ENCODE data around the gene IQSEC1.

IQSEC1 gene

DNA sequence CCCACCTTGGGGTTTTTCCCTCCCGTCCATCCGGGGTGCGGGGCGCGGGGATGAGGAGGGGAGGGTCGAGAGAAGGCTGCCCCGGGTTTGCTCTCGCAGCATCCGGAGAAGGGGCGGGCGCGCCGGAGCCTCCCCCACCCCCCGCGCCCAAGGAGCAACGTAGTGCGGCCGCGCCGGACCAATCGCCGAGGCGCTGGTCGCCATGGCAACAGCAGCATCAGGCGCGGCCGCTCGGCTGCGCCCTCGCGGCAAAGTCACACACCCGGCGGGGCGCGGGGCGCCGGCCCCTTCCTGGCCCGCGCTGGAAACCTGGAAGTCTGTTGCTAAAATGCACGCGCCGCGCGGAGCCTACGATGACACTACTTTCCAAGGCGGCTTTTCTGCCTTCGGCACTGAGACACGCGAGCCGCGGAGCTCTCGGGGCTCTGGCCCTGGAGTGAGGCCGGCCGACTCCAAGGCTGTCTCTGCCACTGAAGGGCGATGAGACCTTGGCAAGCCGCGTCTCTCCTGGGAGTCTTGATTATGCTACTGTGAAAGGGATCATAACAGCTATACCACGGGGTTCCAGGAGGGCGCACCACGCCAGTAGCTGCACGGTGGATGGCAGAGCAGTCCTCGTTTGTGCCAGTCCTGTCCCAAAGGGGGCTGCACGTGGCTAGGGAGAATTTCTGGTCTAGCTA lies at the start of gene IQSEC1:
IQSEC1 (minus strand) TSS at position 104 of the 680 bp plus-strand sequence. CDS start 415 bp downstream, outside the sequence.
- peak; percentile 11 for DNase-seq

DNA sequence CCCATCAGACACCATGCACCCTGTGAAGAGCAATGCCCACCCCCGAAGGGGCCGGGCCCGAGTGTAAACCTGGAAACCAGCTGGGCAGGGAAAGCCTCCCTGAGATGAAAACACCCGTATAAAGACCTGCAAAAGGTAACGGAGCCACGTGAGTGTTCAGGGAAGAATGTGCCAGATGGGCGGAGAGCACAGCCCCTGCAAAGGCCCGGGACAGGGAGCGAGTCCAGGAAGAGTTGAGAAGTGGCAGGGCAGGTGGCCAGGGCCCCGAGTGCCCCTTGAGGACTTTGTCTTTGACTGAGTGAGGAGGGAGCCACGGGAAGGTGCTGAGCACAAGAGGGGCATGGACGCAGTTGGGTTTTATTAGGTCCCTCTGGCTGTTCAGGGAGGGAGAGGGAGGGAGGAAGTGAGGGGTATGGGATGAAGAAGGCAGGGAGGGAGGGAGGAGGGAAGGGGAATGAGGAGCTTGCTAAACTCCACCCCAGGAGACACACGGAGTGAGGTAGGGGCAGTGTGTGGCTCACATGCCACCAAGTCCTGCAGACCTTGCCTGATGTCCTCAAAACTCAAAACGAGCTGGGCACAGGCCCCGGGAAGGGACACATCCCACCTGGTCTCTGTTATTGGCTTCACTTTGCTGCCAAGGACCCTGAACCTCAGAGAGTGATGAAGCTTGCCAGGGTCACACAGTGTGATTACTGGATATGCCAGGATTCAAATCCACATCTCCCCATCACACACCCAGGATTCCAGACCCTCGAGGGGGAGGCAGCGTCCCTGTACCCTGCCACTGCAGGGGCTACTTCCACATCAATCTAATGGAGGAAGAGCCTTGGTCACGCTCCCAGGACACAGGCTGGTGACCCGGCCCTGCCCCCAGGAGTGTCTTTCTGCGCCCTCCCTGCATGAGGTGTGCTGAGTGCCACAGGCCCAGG lies 49.1 kb upstream of the IQSEC1 start:
- peak; percentile 12 for DNase-seq

DNA sequence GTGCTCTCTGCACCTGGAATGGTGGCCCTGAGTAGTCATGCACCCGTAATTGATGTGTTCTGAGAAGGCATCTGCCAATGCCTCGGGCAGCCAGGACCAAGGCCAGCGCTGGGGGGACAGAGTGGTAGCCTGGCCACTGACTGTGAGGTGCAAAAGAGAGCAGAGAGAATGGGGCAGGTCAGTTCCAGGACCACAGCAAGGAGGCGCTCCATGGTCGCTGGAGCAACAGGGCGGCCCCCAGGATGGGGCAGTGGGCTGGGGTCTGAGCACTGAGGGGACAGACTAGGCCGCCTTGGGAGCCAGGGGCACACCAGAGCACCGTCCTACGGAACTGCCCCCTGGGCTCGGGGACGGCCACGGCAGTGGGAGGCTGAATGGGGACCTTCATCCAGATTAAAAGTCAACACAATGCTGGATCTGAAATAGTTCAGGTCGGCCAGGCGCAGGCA lies 48.3 kb upstream of the IQSEC1 start:
- no peak for DNase-seq

DNA sequence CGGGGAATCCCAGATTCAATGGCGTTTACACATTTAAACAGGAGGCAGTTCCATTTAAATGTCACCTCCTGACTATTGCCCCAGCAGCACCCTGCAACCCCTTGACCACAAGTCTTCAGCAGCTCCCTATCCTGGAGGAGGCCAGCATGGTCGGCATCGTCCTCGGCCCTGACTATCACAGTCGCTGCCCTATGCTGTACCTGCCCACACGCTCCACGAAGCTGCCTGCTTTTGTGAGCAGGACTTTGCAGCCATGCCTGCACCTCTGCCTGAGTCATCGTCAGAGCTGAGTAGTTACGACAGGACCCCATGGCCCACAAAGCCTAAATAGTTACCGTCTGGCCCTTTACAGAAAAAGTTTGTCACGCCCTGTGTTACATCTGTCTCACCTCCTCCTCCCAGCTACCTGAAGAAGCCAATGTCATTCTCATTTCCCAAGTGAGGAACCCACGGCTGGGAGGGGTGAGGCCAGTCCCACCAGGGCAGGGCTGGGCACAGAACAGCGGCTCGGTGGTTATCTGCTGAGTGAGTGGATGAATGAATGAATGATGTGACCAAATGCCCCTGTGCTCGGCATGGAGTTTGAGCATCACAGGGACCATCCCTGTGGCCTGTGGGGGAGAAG lies 47.8 kb upstream of the IQSEC1 start:
- no peak for DNase-seq

DNA sequence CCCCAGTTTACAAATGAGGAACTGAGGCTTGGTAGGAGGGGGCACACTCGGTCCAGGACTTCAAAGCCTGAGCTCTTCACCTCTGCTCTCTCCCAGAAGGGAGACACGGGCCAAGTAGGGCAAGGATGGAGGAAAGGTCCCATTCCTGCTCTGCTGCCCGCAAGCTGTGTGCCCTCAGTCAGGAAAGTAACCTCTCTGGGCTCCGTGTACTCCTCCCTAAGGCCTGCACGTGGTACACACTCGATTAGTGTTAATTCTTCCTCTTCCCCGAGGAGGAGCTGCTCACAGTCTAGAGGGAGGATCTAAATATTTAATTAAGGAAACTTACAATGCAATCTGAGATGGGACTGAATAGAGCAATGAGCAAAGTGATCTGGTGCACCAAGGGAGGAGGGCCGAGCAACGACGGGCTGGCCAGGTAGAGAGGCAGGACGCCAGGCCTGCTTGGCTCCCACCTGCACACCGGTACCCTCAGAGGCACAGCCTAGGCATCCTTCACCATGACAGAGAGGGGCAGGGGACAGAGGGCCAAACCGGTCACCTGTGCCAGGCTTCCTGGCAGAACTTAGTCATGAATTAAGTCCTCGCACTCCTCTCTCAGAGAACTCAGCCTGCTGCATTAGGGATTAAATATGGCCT lies 47.2 kb upstream of the IQSEC1 start:
- DNase-seq: no peak

DNA sequence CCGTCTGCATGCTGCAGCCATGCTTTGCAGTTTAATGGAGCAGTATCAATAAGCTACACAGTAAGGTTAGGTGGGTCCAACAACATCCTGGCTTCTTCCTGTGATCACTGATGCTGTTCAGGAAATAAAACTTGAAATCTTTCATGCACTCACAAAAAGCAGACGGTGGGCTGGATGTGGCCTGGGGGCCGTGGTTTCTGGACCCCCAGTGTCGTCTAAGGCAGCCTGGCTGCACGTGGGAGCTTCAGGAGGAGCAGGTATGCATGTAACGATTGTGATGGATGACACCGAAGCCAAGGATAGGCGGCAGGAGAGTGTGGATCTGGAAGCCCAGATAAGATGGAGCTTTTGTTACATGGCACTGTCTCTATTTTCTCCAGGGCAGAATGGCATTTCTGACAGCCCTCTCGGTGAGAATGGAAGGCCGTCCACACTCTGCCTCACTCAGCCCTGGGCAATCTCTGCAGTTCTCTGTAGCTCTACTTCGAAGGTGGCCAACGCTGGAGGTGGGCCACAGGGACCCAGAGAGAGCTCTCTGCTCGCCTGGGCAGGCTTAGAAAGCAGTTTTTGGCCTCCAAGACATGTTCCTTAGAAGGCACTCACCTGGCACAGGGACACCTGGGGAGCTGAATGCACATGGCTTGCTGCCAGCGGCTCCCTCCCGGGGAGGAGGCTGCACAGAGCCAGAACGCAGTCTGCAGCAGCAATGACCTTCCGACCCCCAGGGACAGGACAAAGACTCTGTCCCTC lies 46.4 kb upstream of the IQSEC1 start:
- no peak for DNase-seq

DNA sequence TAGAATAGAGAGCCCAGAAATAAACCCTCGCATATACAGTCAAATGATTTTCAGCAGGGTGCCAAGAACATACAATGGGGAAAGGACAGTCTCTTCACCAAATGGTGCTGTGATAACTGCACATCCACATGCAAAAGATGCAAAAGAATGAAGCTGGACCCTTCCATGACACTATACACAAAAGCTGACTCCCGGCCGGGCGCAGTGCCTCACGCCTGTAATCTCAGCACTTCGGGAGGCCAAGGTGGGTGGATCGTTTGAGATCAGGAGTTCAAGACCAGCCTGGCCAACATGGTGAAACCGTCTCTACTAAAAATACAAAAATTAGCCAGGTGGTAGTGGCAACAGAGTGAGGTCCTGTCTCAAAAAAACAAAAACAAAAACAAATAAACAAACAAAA lies 43.2 kb upstream of the IQSEC1 start:
- no peak for DNase-seq

DNA sequence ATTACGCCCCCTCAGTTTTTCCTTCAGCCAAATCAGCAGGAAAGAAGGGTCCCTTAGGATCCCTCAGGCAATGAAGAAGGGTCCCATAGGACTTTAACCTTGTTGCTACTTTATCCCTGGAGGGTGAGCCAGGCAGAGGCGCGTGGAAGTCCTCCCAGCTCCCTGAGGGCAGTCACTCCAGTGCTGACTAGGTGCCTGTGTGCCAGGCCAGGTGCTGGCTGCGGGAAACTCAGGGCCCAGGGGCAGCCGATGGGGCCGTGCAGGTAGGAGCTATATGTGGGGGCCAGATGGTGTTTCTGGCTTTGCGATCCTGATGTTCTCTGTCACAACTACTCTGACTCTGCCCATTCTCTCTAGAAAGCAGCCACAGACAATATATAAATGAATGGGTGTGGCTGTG lies 42.8 kb upstream of the IQSEC1 start:
- no peak for DNase-seq

DNA sequence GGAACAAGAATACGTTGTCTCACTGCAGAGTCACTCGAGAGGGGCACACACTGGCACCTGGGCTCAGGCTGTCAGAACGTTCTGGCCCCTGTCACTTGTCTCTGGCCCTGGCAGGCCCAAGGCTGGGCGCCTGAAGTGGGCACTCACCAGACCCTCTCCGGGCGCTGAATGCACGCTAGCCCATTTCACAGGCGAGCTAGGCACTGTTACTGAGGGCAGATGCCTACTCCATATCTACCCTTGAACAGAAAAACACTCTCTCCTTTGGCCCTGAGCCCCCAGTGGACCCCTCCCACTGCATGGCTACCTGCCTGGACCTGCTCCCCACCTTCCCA lies 42.3 kb upstream of the IQSEC1 start:
- DNase-seq: no peak

DNA sequence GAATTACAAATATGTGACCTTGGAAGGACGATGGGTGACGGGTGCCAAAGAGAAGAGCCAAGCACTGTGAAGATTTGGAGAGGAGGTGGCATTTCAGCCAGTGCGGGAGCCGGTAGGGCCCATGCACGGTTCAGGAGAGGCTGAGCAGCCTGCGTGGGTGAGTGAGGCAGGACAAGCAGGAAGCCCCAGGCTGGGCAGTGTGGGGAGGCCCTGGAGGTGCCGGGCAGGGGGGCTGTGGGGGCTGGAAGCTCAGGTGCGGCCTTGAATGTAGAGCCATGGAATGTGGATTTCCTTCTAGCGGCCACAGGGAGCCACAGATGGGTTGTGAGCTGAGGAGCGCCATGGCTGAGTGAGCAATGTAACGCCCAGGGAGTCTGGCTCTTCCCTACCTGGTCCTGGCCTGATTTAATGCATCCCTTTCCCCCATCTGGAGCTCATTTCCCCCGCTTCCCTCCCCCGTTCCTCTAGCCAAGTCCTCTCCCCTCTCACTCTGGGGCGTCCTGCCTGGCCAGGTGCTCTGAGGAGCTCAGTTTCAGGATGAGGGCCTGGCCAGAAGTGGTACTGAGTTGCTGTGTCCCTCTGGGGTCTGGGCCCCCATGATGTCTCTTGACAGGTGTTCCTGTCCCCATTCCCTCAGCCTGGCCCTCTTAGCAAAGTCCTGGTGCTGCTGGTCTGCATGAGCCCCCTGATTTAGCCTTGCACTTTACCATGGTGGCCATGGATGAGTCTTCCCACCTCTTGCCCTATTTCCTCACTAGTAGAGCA lies 41.8 kb upstream of the IQSEC1 start:
- DNase-seq: no peak

DNA sequence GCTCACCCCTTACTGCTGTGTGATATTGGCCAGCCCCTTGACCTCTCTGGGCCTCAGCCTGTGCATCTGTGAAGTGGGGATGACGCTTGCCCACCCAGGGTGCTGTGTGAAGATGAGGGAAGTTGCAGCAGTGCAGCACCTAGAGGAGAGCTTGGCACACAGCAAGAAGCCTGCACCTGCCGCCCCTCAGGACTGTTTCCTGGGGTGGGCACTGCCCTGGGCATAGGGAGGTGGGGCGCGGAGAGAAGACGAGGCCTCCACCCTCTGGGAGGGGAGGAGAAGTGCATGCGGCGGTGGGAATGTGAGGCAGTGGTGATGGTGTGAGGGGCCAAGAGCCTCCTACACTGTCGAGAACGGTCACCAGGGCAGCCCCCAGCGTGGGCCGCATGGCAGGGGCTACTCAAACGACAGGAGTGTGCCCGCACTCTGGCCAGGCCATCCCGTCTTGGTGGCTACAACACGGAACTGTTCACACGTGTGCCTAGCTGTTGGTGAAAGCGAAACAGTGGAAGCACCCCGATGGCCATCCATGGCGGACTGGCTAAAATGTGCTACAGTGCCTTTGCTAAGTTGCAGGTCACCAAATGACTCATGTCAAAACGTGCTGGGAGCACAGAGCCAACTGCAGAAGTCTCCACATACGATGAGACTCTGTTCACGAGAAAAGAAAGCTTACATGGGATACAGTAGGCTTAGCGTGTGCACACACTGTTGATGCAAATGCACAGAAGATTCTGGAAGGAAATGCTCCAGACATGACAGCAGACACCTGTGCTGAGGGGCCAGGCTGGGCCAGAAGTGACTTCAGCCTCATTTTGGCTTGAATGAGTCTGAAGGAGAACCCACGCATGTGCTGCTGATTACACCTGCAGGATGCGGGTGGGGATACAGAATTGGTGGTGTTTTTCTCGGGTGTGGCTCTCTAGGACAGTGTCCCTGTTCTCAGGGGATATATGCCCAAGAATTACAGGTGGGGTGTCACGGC lies 40.4 kb upstream of the IQSEC1 start:
- no peak for DNase-seq

DNA sequence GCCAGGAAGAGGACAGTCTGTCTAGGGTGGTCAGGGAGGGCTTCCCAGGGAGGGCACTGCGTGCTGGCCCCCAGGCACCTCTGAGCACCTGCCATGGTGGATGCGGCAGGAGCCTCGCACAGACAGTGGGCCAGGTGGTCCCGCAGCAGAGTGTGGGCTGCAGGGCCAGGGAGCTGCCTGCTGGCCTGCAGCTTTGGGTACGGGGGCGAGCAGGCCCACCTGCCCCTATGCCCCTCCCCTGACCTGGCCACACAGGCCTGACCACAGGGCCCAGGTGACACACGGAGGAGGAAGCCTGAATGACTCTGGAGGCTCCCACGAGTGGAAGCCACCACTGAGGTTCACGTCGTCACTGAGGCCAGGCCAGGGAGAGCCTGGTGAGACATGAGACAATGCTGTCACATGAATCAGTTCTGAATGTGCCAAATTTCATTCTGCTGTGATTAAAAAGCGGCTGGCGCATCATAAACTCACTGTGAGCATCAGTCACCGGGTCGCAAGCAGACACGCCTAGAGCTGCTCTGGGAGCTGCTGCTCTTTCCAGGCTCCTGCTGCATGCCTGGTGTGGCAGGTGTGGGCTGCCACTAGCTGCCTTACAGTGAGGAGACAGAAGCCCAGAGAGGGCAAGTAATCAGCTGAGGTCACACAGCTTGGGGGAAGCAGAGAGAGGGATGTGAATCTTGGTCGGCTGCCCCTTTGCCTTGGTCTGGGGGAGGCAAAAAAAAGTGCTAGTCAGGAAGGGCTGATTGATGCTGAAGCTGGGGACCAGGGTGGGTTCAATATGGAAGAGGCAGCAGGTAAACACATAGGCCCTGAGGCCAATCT lies 39.5 kb upstream of the IQSEC1 start:
- no peak for DNase-seq

DNA sequence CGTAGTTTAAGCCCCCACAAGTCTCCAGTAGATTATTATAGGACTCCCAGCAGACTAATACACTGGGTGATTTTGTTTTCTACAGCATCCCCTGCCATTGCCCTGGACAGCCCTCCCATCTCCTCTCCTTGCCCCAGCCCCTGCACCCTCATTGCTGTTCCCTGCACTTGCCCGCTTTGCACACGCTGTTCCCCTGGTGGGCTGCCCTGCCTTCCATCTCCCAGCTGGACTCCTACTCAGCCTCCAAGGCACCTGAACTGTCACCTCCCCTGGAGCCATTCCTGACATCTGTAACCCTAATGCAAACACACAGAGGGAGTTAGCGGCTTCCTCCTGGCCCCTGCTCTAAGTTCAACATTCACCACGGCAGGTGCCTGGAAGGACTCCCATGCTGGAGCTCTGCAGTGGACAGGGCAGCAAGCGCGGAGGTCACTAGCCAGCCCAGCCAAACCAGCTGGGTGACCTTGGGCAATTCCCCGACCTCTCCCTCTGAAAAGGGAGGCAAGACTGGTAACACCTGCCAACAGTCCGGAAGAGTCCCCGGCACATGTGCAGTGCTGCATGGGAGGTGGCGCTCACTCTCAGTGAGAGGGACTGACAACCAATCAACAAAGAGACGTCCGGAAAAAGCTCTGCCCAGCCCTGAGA lies 38.8 kb upstream of the IQSEC1 start:
- DNase-seq: no peak

DNA sequence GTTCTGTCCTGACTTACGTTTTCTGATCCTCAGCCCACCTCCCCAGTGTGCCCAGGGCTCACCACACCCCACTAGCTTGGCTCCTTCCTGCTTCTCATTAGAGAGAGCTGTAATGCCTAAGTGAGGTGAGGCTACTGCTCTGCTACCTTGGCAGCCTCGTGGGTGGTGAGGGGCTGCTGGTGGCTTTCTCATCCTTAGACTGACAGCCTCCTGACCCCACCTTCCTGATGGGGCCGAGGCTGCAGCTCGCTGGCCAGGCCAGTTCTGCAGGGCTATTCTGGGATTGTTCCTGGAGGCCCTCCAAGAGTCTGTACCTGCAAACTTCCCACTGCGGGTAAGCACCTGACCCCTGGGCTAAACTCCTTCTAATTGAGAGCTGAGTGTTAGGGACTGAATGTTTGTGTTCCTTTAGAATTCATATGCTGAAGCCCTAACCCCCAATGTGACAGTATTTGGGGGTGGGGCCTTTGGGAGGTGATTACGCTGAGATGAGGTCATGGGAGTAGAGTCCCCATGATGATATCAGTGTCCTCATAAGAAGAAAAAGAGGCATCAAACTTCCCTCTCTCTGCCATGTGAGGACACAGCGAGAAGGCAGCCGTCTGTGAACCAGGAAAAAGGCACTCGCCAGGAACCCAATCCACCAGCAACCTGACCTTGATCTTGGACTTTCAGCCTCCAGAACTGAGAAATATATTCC lies 38.1 kb upstream of the IQSEC1 start:
- no peak for DNase-seq

DNA sequence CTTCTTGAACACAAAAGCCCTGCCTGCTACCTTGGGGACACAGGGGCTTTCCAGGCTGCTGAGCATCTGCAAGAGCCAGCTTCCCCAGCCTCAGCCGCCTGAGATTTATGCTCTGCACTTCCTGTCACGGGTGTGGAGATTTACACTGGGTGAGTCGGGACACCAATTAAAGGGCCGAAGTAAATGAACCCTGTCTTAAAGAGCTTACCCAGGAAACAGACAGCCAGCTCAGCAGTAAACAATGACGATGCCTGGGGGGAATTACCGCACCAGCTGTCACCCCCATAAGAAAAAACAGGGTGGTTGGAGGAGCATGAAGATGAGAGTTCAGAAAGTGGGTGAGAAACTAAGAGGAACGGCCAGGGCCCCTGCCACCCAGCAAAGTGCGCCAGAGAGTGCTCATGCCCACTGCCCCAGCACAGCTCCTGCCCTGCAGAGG lies 37.5 kb upstream of the IQSEC1 start:
- DNase-seq: peak; percentile 22

DNA sequence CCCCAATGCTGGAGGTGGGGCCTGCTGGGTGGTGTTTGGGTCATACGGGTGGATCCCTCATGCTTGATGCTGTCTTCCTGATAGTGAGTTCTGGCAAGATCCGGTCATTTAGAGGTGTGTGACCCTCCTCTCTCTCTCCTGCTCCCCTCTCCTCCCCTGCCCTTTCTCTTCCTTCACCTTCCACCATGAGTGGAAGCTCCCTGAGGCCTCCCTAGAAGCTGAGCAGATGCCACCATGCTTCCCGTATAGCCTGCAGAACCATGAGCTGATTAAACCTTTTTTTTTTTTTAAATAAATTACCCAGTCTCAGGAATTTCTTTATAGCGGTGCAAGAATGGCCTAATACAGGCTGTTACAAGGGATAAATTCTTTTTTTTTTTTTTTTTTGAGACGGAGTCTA lies 36.3 kb upstream of the IQSEC1 start:
- no peak for DNase-seq

DNA sequence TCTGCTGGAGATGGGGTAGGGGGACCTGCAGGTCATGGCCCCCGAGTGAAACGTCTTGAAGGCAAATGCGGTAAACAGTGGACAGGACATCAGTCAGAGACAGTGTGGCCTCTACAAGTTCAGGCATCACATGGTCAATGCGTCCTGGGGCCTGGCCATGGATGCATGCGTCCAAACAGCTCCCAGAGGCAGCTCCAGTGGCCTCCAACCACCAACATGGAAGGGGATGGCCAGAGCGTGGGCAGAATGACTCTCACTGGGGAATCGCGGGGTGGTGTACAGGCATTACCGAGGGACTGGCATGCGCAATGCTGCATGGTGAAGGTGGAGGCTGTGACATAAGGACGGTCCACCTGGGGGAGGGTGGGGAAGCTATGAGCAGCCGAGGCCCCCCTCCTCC lies 35.6 kb upstream of the IQSEC1 start:
- DNase-seq: no peak

DNA sequence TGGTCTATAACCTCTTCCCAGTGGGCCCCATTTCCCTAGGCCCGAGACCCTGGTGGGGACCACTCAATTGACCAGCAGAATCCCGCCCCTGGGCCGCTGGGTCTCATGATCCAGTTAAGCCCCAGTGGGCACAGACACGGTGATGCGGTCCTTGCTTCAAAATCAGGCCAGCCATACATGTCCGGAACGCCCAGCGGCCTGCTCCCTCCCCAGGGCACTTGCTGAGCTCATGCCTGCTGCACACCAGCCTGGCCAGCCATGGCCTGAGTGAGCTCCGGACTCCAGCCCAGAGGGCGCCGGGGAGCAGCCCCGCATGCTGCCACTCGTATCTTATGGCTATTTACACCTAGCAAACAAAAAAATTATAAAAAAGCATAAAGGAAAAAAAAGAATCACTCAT lies 34.4 kb upstream of the IQSEC1 start:
- DNase-seq: no peak

All from DMS79 (cell line).